DND-41 (cell line): ENCODE data around the gene UNC5C.

Experiments used
- ATAC-seq: fragments of 200-7000 bp; cut with Tn5 transposase; 3 replicates; pipeline ENCODE4 v1.9.1; 2021; ENCODE audit warnings: low read depth; ENCODE audit not compliant: insufficient read depth
- DNase-seq: peaks from one replicate; pipeline ENCODE4 v3.0.0-alpha.2; 2020
- H2AFZ ChIP-seq: 2 replicates; pipeline ENCODE4 v1.6.0; 2012; ENCODE audit warnings: low read depth, low read length
- H3K27ac ChIP-seq: 2 replicates; pipeline ENCODE4 v1.5.1; 2012; ENCODE audit warnings: low read length, inconsistent platforms
- H3K27me3 ChIP-seq: fragments of 200-600 bp; sonication (generic); 2 replicates; pipeline ENCODE4 v1.6.0; 2012; ENCODE audit warnings: low read length, mild to moderate bottlenecking, inconsistent platforms; ENCODE audit not compliant: insufficient read depth, poor library complexity
- H3K36me3 ChIP-seq: 2 replicates; pipeline ENCODE4 v1.5.1; 2012; ENCODE audit warnings: low read length, inconsistent platforms; ENCODE audit not compliant: insufficient read depth
- H3K4me1 ChIP-seq: 2 replicates; pipeline ENCODE4 v1.5.1; 2012; ENCODE audit warnings: mild to moderate bottlenecking, low read length; ENCODE audit not compliant: insufficient read depth
- H3K4me2 ChIP-seq: 2 replicates; pipeline ENCODE4 v1.6.0; 2012; ENCODE audit warnings: mild to moderate bottlenecking, moderate library complexity, low read length, inconsistent platforms; ENCODE audit not compliant: insufficient read depth
- H3K4me3 ChIP-seq, 2 experiments: fragments of 200-600 bp in 1 of 2; shearing (Covaris generic) in 1 of 2; 2 replicates each; pipeline ENCODE4 v1.5.1; 2012 to 2016; ENCODE audit warnings: inconsistent platforms in 2 of 2, low read length in 2 of 2, mild to moderate bottlenecking in 2 of 2, low read depth in 1 of 2, moderate library complexity in 1 of 2
- H3K79me2 ChIP-seq: 2 replicates; pipeline ENCODE4 v1.6.0; 2012; ENCODE audit warnings: low read length, inconsistent platforms; ENCODE audit not compliant: insufficient read depth
- H3K9ac ChIP-seq: 2 replicates; pipeline ENCODE4 v1.6.0; 2012; ENCODE audit warnings: low read depth, mild to moderate bottlenecking, inconsistent platforms, low read length, moderate library complexity
- H3K9me3 ChIP-seq: 2 replicates; pipeline ENCODE4 v1.5.1; 2012; ENCODE audit warnings: low read length, moderate library complexity, mild to moderate bottlenecking, inconsistent platforms; ENCODE audit not compliant: insufficient read depth, severe bottlenecking
- H4K20me1 ChIP-seq: 2 replicates; pipeline ENCODE4 v1.6.0; 2012; ENCODE audit warnings: low read length; ENCODE audit not compliant: insufficient read depth
- CTCF ChIP-seq: IDR thresholded peaks from 2 replicates; pipeline ENCODE4 v1.5.1; 2012; ENCODE audit warnings: borderline replicate concordance, low read length, moderate library complexity, mild to moderate bottlenecking; ENCODE audit not compliant: poor library complexity, severe bottlenecking; ENCODE audit errors: extremely low read depth
- EZH2 ChIP-seq: IDR thresholded peaks from 3 replicates; pipeline ENCODE4 v1.6.1; 2012; ENCODE audit warnings: borderline replicate concordance, low read depth, mild to moderate bottlenecking, moderate library complexity, low read length, inconsistent platforms; ENCODE audit not compliant: severe bottlenecking

Gene UNC5C

GRCh38 chr4:95504501-95504900 is 44.3 kb downstream of the UNC5C start:
- Histone ChIP-seq H3K4me3 (no peak overlapping the region), H3K9me3 (no peaks in the 10 kb centered on the region), H4K20me1 (no peaks in the 10 kb centered on the region), H3K9ac (no peak overlapping the region), H2AFZ (no peak overlapping the region), H3K4me1 (no peaks in the 10 kb centered on the region), H3K4me2 (no peak overlapping the region), H3K36me3 (no peaks in the 10 kb centered on the region), H3K27ac (no peak overlapping the region), H3K79me2 (no peaks in the 10 kb centered on the region), H3K27me3 (no peaks in the 10 kb centered on the region)
- DNase-seq (no peak), ATAC-seq (no peak)
- TF ChIP-seq EZH2: no peak
- TF ChIP-seq CTCF: no peak

GRCh38 chr4:95500361-95500760 is 48.4 kb downstream of the UNC5C start:
- no peak for ATAC-seq
- no peak for TF ChIP-seq EZH2
- no peak for TF ChIP-seq CTCF
- no peaks in the 10 kb centered on the region for H3K36me3 ChIP-seq

GRCh38 chr4:95499291-95499696 is 49.5 kb downstream of the UNC5C start:
- no peaks in the 10 kb centered on the region for H3K79me2 ChIP-seq
- no peak overlapping the region for H3K9ac ChIP-seq
- H3K27me3 ChIP-seq: no peaks in the 10 kb centered on the region
- H4K20me1 ChIP-seq: no peaks in the 10 kb centered on the region
- no peaks in the 10 kb centered on the region for H3K9me3 ChIP-seq
- H2AFZ ChIP-seq: no peak overlapping the region
- DNase-seq: no peak
- H3K27ac ChIP-seq: no peak overlapping the region
- H3K36me3 ChIP-seq: no peaks in the 10 kb centered on the region
- no peak overlapping the region for H3K4me3 ChIP-seq
- no peak for ATAC-seq
- no peaks in the 10 kb centered on the region for H3K4me1 ChIP-seq
- TF ChIP-seq CTCF: no peak
- no peak for TF ChIP-seq EZH2
- no peak overlapping the region for H3K4me2 ChIP-seq

More at GRCh38 chr4:95500361-95500760, 48.4 kb downstream of the UNC5C start:
- Histone ChIP-seq H3K9me3 (no peaks in the 10 kb centered on the region), H3K27ac (no peak overlapping the region), H3K27me3 (no peaks in the 10 kb centered on the region), H3K79me2 (no peaks in the 10 kb centered on the region), H2AFZ (no peak overlapping the region), H4K20me1 (no peaks in the 10 kb centered on the region), H3K4me3 (no peak overlapping the region), H3K4me2 (no peak overlapping the region), H3K4me1 (no peaks in the 10 kb centered on the region), H3K9ac (no peak overlapping the region)
- DNase-seq: no peak

GRCh38 chr4:95494186-95494585 is 54.6 kb downstream of the UNC5C start:
- Histone ChIP-seq H3K27me3 (no peaks in the 10 kb centered on the region), H3K36me3 (no peaks in the 10 kb centered on the region), H3K4me1 (no peaks in the 10 kb centered on the region), H3K9me3 (no peaks in the 10 kb centered on the region), H3K79me2 (no peaks in the 10 kb centered on the region), H3K4me3 (no peak overlapping the region), H3K9ac (no peak overlapping the region), H3K4me2 (no peak overlapping the region), H4K20me1 (no peaks in the 10 kb centered on the region), H2AFZ (no peak overlapping the region), H3K27ac (no peak overlapping the region)
- ATAC-seq (no peak), DNase-seq (no peak)
- TF ChIP-seq CTCF (no peak), EZH2 (no peak)
